Ectodermal cell (in vitro differentiated cells): ENCODE results near the gene KIZ.

Experiments used
- H3K27ac ChIP-seq: 2 replicates; pipeline ENCODE4 v1.7.0; 2013; ENCODE audit warnings: mild to moderate bottlenecking, low read depth, low read length; ENCODE audit not compliant: insufficient read depth, poor library complexity, severe bottlenecking
- H3K27me3 ChIP-seq: 2 replicates; pipeline ENCODE4 v1.7.0; 2013; ENCODE audit warnings: mild to moderate bottlenecking, low read length; ENCODE audit not compliant: insufficient read depth, control insufficient read depth, poor library complexity, severe bottlenecking
- H3K36me3 ChIP-seq: one replicate; pipeline ENCODE4 v1.7.0; 2013; ENCODE audit warnings: low read length; ENCODE audit not compliant: control insufficient read depth, insufficient read depth
- H3K4me1 ChIP-seq: one replicate; pipeline ENCODE4 v1.7.0; 2013; ENCODE audit warnings: low read length; ENCODE audit not compliant: control insufficient read depth, insufficient read depth
- H3K4me3 ChIP-seq: 2 replicates; pipeline ENCODE4 v1.7.0; 2013; ENCODE audit warnings: low read depth, low read length, control low read depth; ENCODE audit not compliant: insufficient read depth
- H3K9me3 ChIP-seq: 2 replicates; pipeline ENCODE4 v1.7.0; 2013; ENCODE audit warnings: mild to moderate bottlenecking, low read length, moderate library complexity; ENCODE audit not compliant: control insufficient read depth
- WGBS, 2 experiments: methylation state at CpG; one replicate each; pipeline ENCODE4 v1.1.7; 2013; ENCODE audit warnings: missing lambda C conversion rate in 2 of 2; 5-methylcytosine and 5-hydroxymethylcytosine counted together

Gene KIZ

GRCh38 chr20:21219686-21220085 lies 93.8 kb downstream of the KIZ start:
- Histone ChIP-seq H3K4me1 (peaks cover 15% of the 10 kb centered on the region), H3K27me3 (no peaks in the 10 kb centered on the region), H3K27ac (no peak overlapping the region), H3K9me3 (no peaks in the 10 kb centered on the region), H3K4me3 (no peak overlapping the region), H3K36me3 (no peaks in the 10 kb centered on the region)
- 89 to 92% methylated on average over 3 of the region's 3 CpGs for WGBS, 2 experiments

- H3K4me1 ChIP-seq = peaks cover 15% of the 10 kb centered on the region
- H3K27ac ChIP-seq = no peak overlapping the region
- no peaks in the 10 kb centered on the region for H3K9me3 ChIP-seq
- H3K27me3 ChIP-seq = no peaks in the 10 kb centered on the region
- no peaks in the 10 kb centered on the region for H3K36me3 ChIP-seq
- no peak overlapping the region for H3K4me3 ChIP-seq
- 73 to 95% methylated on average over 3 to 4 of the region's 4 CpGs for WGBS, 2 experiments
Measured at GRCh38 chr20:21224217-21224616, 98.3 kb downstream of the KIZ start.

GRCh38 chr20:21225215-21225947 lies 99.5 kb downstream of the KIZ start:
- peaks cover 13% of the 10 kb centered on the region for H3K4me1 ChIP-seq
- H3K27ac ChIP-seq = no peak overlapping the region
- no peaks in the 10 kb centered on the region for H3K9me3 ChIP-seq
- no peak overlapping the region for H3K4me3 ChIP-seq
- H3K27me3 ChIP-seq = no peaks in the 10 kb centered on the region
- H3K36me3 ChIP-seq = no peaks in the 10 kb centered on the region
- WGBS, 2 experiments = 92 to 98% methylated on average over 5 to 6 of the region's 6 CpGs

GRCh38 chr20:21228511-21228910 lies 102.6 kb downstream of the KIZ start:
- WGBS, 2 experiments = 90 to 100% methylated on average over 3 of the region's 3 CpGs

GRCh38 chr20:21229163-21229562 lies 103.3 kb downstream of the KIZ start:
- Histone ChIP-seq H3K36me3 (no peaks in the 10 kb centered on the region), H3K4me1 (peaks cover 8% of the 10 kb centered on the region), H3K4me3 (no peak overlapping the region), H3K27ac (no peak overlapping the region), H3K9me3 (no peaks in the 10 kb centered on the region), H3K27me3 (no peaks in the 10 kb centered on the region)
- WGBS, 2 experiments = 86 to 89% methylated on average over 2 of the region's 2 CpGs

More at GRCh38 chr20:21228511-21228910, 102.6 kb downstream of the KIZ start:
- H3K9me3 ChIP-seq = no peaks in the 10 kb centered on the region
- H3K27ac ChIP-seq = no peak overlapping the region
- no peaks in the 10 kb centered on the region for H3K27me3 ChIP-seq
- H3K36me3 ChIP-seq = no peaks in the 10 kb centered on the region
- no peak overlapping the region for H3K4me3 ChIP-seq
- H3K4me1 ChIP-seq = peaks cover 8% of the 10 kb centered on the region

GRCh38 chr20:21230220-21230619 lies 104.3 kb downstream of the KIZ start:
- H3K27me3 ChIP-seq = no peaks in the 10 kb centered on the region
- peaks cover 15% of the 10 kb centered on the region for H3K4me1 ChIP-seq
- WGBS, 2 experiments = 97% methylated on average over 3 of the region's 3 CpGs

GRCh38 chr20:21230686-21231085 lies 104.8 kb downstream of the KIZ start:
- no peak overlapping the region for H3K4me3 ChIP-seq
- H3K27me3 ChIP-seq = no peaks in the 10 kb centered on the region
- peaks cover 20% of the 10 kb centered on the region for H3K4me1 ChIP-seq
- no peak overlapping the region for H3K27ac ChIP-seq
- H3K36me3 ChIP-seq = no peaks in the 10 kb centered on the region
- WGBS, 2 experiments = 85 to 90% methylated on average over 4 of the region's 4 CpGs
- no peaks in the 10 kb centered on the region for H3K9me3 ChIP-seq

More at GRCh38 chr20:21230220-21230619, 104.3 kb downstream of the KIZ start:
- H3K4me3 ChIP-seq = no peak overlapping the region
- no peaks in the 10 kb centered on the region for H3K9me3 ChIP-seq
- no peak overlapping the region for H3K27ac ChIP-seq
- H3K36me3 ChIP-seq = no peaks in the 10 kb centered on the region

GRCh38 chr20:21232546-21233280 lies 106.8 kb downstream of the KIZ start:
- 60 to 62% methylated on average over 10 of the region's 10 CpGs for whole genome bisulfite sequencing, 2 experiments

GRCh38 chr20:21234324-21234723 lies 108.4 kb downstream of the KIZ start:
- Histone ChIP-seq H3K4me3 (no peak overlapping the region), H3K36me3 (no peaks in the 10 kb centered on the region), H3K27me3 (no peaks in the 10 kb centered on the region), H3K27ac (no peak overlapping the region), H3K9me3 (no peaks in the 10 kb centered on the region), H3K4me1 (peaks cover 21% of the 10 kb centered on the region)
- WGBS, 2 experiments = 82 to 92% methylated on average over 5 of the region's 5 CpGs

More at GRCh38 chr20:21232546-21233280, 106.8 kb downstream of the KIZ start:
- no peak overlapping the region for H3K27ac ChIP-seq
- H3K27me3 ChIP-seq = no peaks in the 10 kb centered on the region
- no peaks in the 10 kb centered on the region for H3K36me3 ChIP-seq
- H3K9me3 ChIP-seq = no peaks in the 10 kb centered on the region
- H3K4me1 ChIP-seq = peaks cover 21% of the 10 kb centered on the region
- no peak overlapping the region for H3K4me3 ChIP-seq

GRCh38 chr20:21234806-21235483 lies 109.1 kb downstream of the KIZ start:
- H3K9me3 ChIP-seq = no peaks in the 10 kb centered on the region
- WGBS, 2 experiments = 66 to 69% methylated on average over 10 to 11 of the region's 11 CpGs
- H3K36me3 ChIP-seq = no peaks in the 10 kb centered on the region
- no peaks in the 10 kb centered on the region for H3K27me3 ChIP-seq
- peaks cover 21% of the 10 kb centered on the region for H3K4me1 ChIP-seq
- no peak overlapping the region for H3K4me3 ChIP-seq
- no peak overlapping the region for H3K27ac ChIP-seq
